Neural cell (in vitro differentiated cells): Measurements from ENCODE around the gene ITGAV. TPM values are rescaled to one million over a fixed set of nuclear protein-coding genes. Genes with fewer than 3 reads are reported as not detected.

ENCODE experiments used
- H2AFZ ChIP-seq: fragments of 200-600, 300-800 bp; sonication (generic), shearing (Covaris generic); 2 replicates; pipeline ENCODE4 v1.6.0; 2014; ENCODE audit warnings: low read depth, mild to moderate bottlenecking, antibody characterized with exemption, low read length, moderate library complexity
- H3F3A ChIP-seq: fragments of 200-600 bp; shearing (Covaris generic); 2 replicates; pipeline ENCODE4 v1.6.1; 2016; ENCODE audit warnings: mild to moderate bottlenecking, moderate library complexity, mixed read lengths, antibody characterized with exemption, low read length; ENCODE audit not compliant: insufficient read depth, poor library complexity, severe bottlenecking
- H3K27ac ChIP-seq: fragments of 200-600, 300-800 bp; sonication (generic), shearing (Covaris generic); 2 replicates; pipeline ENCODE4 v1.5.1; 2014; ENCODE audit warnings: mild to moderate bottlenecking, low read length, moderate library complexity
- H3K27me3 ChIP-seq: fragments of 300-800, 200-600 bp; sonication (generic), shearing (Covaris generic); 2 replicates; pipeline ENCODE4 v1.6.0; 2014; ENCODE audit warnings: mild to moderate bottlenecking, low read depth, low read length, moderate library complexity; ENCODE audit not compliant: insufficient read depth
- H3K36me3 ChIP-seq: fragments of 300-800, 200-600 bp; sonication (generic), shearing (Covaris generic); 2 replicates; pipeline ENCODE4 v1.5.1; 2014; ENCODE audit warnings: mild to moderate bottlenecking, antibody characterized with exemption, low read length, moderate library complexity; ENCODE audit not compliant: insufficient read depth
- H3K4me2 ChIP-seq: fragments of 300-800, 200-600 bp; sonication (generic), shearing (Covaris generic); 2 replicates; pipeline ENCODE4 v1.6.0; 2014; ENCODE audit warnings: mild to moderate bottlenecking, low read length
- H3K4me3 ChIP-seq: fragments of 300-800, 200-600 bp; sonication (generic), shearing (Covaris generic); 2 replicates; pipeline ENCODE4 v1.5.1; 2014; ENCODE audit warnings: mild to moderate bottlenecking, low read length, moderate library complexity
- H3K79me2 ChIP-seq: fragments of 200-600 bp; shearing (Covaris generic); replicated peaks from 2 replicates; pipeline ENCODE4 v1.6.0; 2014; ENCODE audit warnings: mild to moderate bottlenecking, low read length, moderate library complexity; ENCODE audit not compliant: insufficient read depth
- H3K9ac ChIP-seq: fragments of 300-800, 200-600 bp; sonication (generic), shearing (Covaris generic); 2 replicates; pipeline ENCODE4 v1.6.1; 2016; ENCODE audit warnings: mild to moderate bottlenecking, low read length, mixed read lengths
- H3K9me2 ChIP-seq: fragments of 200-600 bp; shearing (Covaris generic); 2 replicates; pipeline ENCODE4 v1.6.1; 2016; ENCODE audit warnings: mild to moderate bottlenecking, low read length, mixed read lengths; ENCODE audit not compliant: insufficient read depth
- H3K9me3 ChIP-seq: fragments of 200-600, 300-800 bp; sonication (generic), shearing (Covaris generic); 2 replicates; pipeline ENCODE4 v1.6.1; 2016; ENCODE audit warnings: mild to moderate bottlenecking, mixed run types, low read length, moderate library complexity, mixed read lengths
- H4K20me1 ChIP-seq: fragments of 200-600 bp; shearing (Covaris generic); 2 replicates; pipeline ENCODE4 v1.6.1; 2016; ENCODE audit warnings: mild to moderate bottlenecking, mixed run types; ENCODE audit not compliant: insufficient read depth
- EP300 ChIP-seq: fragments of 450-650 bp; conservative IDR thresholded peaks from 2 replicates; pipeline ENCODE4 v1.6.1; 2014; ENCODE audit warnings: antibody characterized with exemption, mild to moderate bottlenecking, moderate library complexity; ENCODE audit not compliant: poor library complexity, severe bottlenecking
- EZH2 ChIP-seq: fragments of 200-600, 300-800 bp; shearing (Covaris generic), sonication (generic); IDR thresholded peaks from 2 replicates; pipeline ENCODE4 v1.6.1; 2014; ENCODE audit warnings: antibody characterized with exemption, low read length, borderline replicate concordance, mild to moderate bottlenecking; ENCODE audit not compliant: insufficient read depth, poor library complexity, severe bottlenecking
- MXI1 ChIP-seq: fragments of 450-650 bp; conservative IDR thresholded peaks from 2 replicates; pipeline ENCODE4 v1.6.1; 2014; ENCODE audit warnings: antibody characterized with exemption, mild to moderate bottlenecking; ENCODE audit not compliant: poor library complexity, severe bottlenecking
- POLR2AphosphoS5 ChIP-seq: IDR thresholded peaks from 2 replicates; pipeline ENCODE4 v1.6.1; 2012
- RAD21 ChIP-seq: fragments of 450-650 bp; conservative IDR thresholded peaks from 2 replicates; pipeline ENCODE4 v1.6.1; 2014; ENCODE audit warnings: antibody characterized with exemption, mild to moderate bottlenecking, moderate library complexity
- SMC3 ChIP-seq: fragments of 450-650 bp; conservative IDR thresholded peaks from 2 replicates; pipeline ENCODE4 v1.6.1; 2014; ENCODE audit warnings: antibody characterized with exemption, mild to moderate bottlenecking, moderate library complexity; ENCODE audit not compliant: poor library complexity
- TAF1 ChIP-seq: IDR thresholded peaks from 2 replicates; pipeline ENCODE4 v1.6.1; 2012; ENCODE audit warnings: low read depth
- polyA plus RNA-seq: library from polyadenylated mRNA; depleted of rRNA; stranded (reverse); fragments of >200 nt; gene quantifications from 2 replicates; pipeline ENCODE4 v1.2.3, GENCODE V29; 2014
- TF ChIP-seq, protein P1 (sequence below): IDR thresholded peaks from 2 replicates; pipeline ENCODE4 v1.6.1; 2012; ENCODE audit warnings: borderline replicate concordance
- TF ChIP-seq, protein P2 (sequence below): fragments of 450-650 bp; IDR thresholded peaks from 2 replicates; pipeline ENCODE4 v1.5.1; 2014; ENCODE audit warnings: antibody characterized with exemption, mild to moderate bottlenecking, moderate library complexity; ENCODE audit not compliant: poor library complexity, severe bottlenecking

The ITGAV gene
- polyA plus RNA-seq, 1 donor from 2014 or later = 6.6 TPM

DNA sequence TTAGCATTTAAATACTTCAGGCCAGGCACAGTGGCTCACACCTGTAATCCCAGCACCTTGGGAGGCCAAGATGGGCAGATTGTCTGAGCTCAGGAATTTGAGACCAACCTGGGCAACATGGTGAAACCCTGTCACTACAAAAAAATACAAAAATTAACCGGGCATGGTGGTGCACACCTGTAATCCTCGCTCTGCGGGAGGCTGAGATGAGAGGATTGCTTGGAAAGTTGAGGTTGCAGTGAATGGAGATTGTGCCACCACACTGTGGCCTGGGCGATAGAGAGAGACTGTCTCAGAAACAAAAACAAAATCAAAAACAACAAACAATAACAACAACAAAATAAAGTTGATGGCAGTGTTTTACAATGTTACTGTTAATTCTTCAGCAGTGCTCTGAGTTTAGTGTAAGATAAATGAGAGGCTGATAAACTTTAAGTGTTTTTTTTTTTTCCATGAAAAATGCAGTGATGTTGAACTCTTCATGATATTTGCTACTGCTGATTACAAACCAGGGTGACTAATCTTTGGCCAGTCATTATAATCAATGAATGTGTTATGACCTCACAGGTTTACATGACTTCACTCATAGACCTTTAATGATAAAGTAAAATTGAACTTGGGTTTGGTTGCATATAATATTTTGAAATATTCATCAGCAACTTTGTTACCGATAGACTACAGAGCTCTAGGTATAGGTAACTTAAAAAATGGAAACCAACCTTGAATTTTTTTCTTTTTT, 2.5 kb downstream of the ITGAV start:
- Histone ChIP-seq H3K79me2 (peaks cover 7% of the 10 kb centered on the region), H2AFZ (no peak overlapping the region), H3K36me3 (no peaks in the 10 kb centered on the region), H4K20me1 (no peaks in the 10 kb centered on the region), H3K9me2 (no peaks in the 10 kb centered on the region), H3K4me3 (no peak overlapping the region), H3K9ac (no peak overlapping the region), H3K4me2 (no peak overlapping the region), H3K27me3 (peaks cover 11% of the 10 kb centered on the region), H3K9me3 (no peaks in the 10 kb centered on the region), H3K27ac (no peak overlapping the region), H3F3A (no peaks in the 10 kb centered on the region)
- TF ChIP-seq RAD21 (no peak), POLR2AphosphoS5 (no peak), EP300 (no peak), EZH2 (no peak), SMC3 (no peak), MXI1 (no peak), TAF1 (no peak)
- TF ChIP-seq, protein P1, sequence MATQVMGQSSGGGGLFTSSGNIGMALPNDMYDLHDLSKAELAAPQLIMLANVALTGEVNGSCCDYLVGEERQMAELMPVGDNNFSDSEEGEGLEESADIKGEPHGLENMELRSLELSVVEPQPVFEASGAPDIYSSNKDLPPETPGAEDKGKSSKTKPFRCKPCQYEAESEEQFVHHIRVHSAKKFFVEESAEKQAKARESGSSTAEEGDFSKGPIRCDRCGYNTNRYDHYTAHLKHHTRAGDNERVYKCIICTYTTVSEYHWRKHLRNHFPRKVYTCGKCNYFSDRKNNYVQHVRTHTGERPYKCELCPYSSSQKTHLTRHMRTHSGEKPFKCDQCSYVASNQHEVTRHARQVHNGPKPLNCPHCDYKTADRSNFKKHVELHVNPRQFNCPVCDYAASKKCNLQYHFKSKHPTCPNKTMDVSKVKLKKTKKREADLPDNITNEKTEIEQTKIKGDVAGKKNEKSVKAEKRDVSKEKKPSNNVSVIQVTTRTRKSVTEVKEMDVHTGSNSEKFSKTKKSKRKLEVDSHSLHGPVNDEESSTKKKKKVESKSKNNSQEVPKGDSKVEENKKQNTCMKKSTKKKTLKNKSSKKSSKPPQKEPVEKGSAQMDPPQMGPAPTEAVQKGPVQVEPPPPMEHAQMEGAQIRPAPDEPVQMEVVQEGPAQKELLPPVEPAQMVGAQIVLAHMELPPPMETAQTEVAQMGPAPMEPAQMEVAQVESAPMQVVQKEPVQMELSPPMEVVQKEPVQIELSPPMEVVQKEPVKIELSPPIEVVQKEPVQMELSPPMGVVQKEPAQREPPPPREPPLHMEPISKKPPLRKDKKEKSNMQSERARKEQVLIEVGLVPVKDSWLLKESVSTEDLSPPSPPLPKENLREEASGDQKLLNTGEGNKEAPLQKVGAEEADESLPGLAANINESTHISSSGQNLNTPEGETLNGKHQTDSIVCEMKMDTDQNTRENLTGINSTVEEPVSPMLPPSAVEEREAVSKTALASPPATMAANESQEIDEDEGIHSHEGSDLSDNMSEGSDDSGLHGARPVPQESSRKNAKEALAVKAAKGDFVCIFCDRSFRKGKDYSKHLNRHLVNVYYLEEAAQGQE = no peak
- TF ChIP-seq, protein P2, sequence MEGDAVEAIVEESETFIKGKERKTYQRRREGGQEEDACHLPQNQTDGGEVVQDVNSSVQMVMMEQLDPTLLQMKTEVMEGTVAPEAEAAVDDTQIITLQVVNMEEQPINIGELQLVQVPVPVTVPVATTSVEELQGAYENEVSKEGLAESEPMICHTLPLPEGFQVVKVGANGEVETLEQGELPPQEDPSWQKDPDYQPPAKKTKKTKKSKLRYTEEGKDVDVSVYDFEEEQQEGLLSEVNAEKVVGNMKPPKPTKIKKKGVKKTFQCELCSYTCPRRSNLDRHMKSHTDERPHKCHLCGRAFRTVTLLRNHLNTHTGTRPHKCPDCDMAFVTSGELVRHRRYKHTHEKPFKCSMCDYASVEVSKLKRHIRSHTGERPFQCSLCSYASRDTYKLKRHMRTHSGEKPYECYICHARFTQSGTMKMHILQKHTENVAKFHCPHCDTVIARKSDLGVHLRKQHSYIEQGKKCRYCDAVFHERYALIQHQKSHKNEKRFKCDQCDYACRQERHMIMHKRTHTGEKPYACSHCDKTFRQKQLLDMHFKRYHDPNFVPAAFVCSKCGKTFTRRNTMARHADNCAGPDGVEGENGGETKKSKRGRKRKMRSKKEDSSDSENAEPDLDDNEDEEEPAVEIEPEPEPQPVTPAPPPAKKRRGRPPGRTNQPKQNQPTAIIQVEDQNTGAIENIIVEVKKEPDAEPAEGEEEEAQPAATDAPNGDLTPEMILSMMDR = no peak

DNA sequence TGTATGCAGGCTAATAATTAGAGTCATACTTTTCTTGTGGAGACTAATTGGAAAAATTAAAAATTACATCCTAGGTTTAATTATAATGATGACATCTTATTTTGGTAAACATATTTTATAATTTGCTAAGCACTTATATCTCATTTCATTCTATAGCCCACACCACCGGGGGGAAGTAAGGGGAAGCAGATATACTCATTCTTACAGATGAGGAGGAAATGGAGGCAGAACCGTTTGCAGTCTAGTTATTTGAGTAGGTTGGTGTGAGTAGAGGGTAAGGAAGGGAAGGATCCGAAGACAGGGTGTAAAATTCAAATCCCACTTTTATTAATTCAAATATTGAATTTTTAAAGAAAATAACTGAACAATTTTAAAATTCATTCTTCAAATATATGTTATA, 3.7 kb downstream of the ITGAV start:
- no peak overlapping the region for H3K9ac ChIP-seq
- no peaks in the 10 kb centered on the region for H3F3A ChIP-seq
- no peaks in the 10 kb centered on the region for H3K9me3 ChIP-seq
- H3K27ac ChIP-seq = no peak overlapping the region
- H3K79me2 ChIP-seq = peaks cover 7% of the 10 kb centered on the region
- no peak overlapping the region for H3K4me3 ChIP-seq
- no peak for TF ChIP-seq MXI1
- TF ChIP-seq SMC3 = no peak
- no peak for TF ChIP-seq POLR2AphosphoS5
- TF ChIP-seq, protein P1 = no peak
- TF ChIP-seq, protein P2 = no peak
- TF ChIP-seq EP300 = no peak
- no peak for TF ChIP-seq EZH2
- no peak overlapping the region for H2AFZ ChIP-seq
- H3K36me3 ChIP-seq = no peaks in the 10 kb centered on the region
- H3K4me2 ChIP-seq = no peak overlapping the region
- H3K9me2 ChIP-seq = no peaks in the 10 kb centered on the region
- no peaks in the 10 kb centered on the region for H4K20me1 ChIP-seq
- H3K27me3 ChIP-seq = peaks cover 11% of the 10 kb centered on the region
